Kidney capillary endothelial cell (primary cell): ENCODE results near the gene STN1.

Experiments
- DNase-seq: peaks from one replicate; pipeline ENCODE4 v3.0.0-alpha.2; 2018; ENCODE audit warnings: low spot score

STN1 gene

DNA sequence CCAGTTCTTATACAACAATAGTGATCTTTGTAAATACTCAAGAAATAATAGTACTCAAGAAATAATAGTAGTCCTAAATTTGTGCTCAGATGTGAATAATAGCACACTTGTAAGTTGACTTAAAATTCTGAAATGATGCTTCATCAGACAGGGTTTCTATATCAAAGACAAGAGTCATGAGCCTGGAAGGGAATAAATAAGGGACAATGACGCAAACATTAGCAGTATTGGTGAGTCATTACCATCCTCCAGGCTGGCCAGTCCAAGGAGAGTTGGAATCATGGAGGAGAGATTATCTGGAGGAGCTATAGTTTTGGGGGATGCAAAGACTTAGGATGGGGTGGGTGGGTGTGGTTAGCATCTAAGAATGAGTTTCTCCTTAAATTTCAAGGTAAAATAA lies 56.5 kb downstream of the STN1 start:
- no peak for DNase-seq

DNA sequence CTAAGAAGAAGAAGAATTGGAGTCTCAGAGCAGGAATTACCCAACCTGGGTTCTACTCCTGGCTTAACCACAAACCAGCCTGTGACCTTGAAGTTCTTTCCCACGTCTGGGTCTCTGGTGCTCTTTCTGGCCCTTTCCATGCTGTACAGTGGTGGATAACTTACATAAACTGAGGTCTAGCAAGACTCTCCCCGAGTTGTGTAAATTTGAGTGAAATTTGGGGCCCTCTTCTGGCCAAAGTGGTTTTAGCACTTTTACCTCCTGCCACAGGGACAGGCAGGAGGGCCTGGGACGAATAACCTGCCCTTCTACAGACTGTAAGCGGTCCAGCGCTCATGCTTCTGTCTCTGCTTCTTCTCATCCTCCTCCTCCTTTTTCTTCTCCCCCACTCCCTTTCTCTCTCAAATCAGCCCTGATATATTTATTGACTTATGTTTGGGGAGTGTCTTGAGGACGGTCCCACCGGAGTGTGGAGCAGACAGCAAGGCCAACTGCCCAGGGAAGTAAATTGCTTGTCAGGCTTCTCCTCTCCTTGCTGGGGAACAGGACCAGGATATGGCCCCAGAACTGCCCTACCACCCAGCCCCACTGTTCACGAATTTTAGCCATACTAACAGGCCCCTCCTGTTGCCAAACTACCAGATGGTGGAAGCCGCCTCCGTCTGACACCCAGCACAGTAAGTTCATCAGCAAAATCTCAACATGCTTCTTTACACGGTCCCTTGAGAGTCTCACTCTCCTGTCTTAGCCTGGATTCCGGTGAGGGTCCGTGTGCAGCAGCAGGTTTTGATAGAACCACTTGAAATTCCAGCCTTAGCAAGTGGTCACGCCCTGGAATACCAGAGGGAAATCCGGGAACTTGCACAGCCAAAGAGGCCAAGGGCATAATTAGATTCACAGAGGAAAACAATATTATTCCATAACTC lies 58.6 kb downstream of the STN1 start:
- DNase-seq, result peak; percentile 64

DNA sequence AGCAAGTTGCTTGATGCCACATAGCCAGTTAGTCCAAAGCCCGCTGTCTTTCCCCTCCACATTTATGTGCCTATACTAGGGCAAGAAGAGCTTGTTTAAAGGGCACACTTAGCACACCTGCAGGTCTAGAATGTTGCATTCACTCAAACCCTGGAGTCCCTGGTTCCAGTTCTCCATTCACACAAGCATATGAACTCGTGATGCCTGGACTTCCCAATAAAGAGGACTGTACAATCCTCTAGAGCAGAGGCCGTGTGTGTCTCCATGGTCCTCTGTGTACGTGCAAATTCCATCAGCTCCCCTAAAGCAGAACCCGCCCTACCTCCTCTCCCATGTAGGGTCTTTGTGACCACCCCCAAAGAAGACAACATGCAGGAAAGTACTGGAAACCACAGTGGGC lies 59.6 kb downstream of the STN1 start:
- DNase-seq, result no peak

DNA sequence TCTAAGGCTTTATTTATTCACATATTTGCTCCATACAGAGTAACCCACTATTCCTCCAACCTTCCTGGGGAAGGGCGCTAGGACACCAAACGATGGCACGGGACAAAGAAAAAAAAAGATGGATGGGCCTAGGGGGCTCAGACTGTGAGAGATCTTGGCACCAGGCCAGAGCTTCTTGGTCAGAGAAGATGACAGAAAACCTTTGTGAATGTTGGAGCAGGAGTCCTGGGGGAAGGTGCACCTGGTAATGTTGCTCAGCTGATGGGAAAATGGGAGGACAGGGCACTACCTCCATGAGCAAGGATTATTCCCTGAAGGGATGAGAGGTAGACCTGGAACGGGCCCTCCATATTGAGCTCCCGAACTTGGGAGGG lies 61.2 kb downstream of the STN1 start:
- DNase-seq, result no peak

DNA sequence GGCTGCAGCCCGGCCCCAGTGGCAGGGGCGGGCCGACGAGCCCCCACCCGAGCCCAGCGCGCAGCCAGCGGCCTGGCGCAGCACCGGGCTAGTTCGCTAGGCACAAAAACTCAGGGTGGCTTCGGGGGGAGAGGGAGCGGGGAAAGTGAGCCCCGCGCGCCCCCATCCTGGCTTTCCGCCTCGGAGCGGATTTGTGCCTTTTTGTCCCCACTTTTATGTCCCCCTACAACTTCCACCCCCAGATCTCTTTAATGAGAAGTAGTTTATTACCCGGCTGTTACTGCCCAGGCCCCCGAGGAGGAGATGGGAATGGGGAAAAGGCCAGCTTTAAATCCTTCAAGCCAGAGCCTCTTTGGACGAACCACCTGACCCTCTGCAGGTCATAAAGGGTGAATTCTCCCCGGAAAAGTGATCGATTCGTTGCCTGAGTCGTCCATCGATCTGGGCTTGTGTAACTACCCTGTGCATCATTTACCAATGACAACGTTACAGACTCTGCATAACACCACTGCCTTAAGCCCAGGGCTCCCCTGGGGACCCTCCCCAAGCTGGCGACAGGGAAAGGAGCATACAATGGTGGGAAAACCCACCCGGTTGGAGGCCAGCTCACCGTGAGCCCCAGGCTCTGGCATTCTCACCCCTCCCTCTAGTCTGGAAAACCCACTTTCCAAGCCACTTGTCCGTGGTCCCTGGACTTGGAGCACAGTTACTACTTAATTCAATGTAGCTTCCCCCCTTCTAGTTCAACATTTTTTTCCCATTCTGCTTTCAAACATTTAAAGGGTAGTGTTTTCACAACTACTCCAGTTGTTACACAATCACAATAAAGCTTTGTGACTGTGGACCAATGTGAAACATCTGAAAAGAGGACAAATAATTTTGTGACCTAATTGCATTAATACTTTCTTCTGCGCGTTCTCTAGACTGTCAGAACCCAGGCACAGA lies 61.9 kb downstream of the STN1 start:
- no peak for DNase-seq

DNA sequence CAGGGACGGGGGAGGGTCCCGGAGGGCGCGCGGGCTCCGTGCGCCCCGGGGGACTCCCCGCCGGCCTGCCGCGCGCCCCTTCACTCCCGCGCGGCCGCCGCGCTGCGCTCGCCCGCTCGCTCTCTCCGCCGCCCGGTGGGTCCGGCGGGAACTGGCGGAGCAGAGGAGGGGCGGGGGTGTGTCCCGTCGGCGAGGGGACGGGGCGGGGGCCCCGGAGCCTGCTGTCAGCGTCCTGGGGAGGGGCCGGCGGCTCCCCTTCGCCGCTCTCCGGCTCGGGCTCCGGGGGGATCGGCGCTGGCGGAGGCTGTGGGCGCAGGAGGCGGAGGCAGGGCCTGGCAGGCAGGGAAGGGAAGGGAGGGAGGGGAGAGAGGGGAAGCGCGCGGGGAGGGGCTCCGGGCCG lies 62.6 kb downstream of the STN1 start, which contains the start of gene SH3PXD2A:
Gene SH3PXD2A (minus strand): TSS at position 153 of the 400 bp plus-strand sequence. CDS start 310 bp downstream, outside the sequence.
- no peak for DNase-seq

DNA sequence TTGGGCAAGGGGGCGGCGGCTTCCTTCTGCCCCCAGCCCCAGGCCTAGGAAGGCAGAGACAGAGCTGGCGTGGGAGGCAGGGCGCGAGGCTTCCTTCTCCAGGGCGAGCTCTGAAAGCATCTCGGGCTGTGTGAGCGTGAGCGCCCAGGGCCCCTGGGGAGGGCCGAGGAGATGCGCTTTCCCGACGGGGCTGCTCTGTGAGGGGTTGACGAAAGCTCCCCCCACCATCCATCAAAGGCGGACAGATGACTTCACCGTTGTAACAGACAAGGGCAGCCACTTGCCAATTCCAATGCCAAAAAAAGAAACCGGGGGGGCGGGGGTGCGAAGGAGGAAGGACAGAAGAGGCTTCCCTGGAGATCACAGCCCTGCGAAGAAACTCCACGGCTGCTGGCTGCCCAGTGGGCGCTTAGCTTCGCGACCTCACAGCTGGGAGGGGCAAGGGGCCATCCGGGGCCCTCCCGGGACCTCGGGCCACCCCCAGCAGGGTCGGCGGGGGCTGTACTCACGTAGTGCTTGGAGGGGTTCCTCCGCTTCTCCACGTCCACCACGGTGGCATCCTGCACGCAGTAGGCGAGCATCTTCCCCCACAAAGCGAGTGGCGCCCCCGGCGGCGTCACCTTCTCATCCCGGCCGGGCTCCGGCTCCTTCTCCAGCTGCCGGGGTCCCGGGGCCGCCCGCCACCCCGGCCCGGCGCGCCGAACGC lies 63.1 kb downstream of the STN1 start:
- DNase-seq, result no peak

DNA sequence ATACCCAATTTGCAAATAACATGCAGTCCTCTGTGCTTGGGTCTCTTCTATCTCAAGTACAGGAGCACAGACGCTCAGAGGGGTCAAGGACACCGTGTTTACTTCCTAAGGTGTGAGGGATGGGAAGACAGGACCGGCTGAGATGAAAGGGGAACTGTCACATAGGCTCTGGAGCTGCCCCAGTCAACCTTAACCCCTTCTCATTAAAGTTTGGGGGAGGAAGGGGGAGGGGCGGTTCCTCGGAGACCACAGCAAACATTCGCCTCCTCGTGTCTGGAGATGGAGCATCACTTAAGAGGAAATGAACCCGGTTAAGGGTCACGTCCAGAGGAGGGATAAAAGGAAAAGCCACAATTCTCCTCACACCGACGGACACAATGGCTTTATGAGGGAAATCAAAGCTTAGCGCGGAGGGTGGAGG lies 63.7 kb downstream of the STN1 start:
- DNase-seq, result no peak

DNA sequence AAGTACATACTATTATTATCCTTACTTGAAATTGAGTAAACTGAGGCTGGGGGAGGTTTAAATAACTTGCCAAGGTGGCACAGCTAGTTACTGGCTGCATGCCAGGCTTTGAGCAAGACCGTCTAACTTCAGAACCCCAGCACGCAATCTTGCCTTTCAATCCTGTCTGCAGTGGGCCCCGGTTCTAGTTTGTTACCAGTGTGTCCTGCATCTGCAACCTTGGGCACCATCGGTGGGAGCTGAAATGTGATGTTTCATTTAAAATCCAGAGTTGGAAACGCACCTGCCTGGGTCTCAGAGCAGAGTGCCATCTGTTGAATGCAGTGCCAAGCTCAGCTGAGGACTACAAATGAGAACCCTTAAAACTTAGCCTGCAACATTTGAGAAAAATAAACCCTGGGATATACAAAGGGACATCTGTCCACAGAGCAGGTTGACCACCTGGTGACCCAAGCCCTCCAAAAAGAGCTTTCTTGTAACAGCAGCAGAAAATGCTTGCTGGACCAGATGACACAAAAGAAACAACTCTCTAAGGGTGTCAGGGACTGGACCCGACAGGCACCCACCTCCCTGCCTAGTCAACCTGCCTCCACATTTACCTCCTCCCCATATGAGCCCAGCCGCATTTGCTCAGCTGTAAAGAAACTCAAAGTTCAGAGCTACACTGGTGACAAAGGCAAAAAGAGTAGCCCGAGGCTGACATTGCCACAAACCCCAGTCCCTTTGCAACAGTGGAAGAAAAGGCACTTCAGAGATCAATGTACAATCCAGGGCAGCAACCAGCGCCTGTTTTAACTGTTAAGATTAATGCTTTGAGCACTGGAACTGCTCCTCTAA lies 64.3 kb downstream of the STN1 start:
- DNase-seq, result peak; percentile 30

DNA sequence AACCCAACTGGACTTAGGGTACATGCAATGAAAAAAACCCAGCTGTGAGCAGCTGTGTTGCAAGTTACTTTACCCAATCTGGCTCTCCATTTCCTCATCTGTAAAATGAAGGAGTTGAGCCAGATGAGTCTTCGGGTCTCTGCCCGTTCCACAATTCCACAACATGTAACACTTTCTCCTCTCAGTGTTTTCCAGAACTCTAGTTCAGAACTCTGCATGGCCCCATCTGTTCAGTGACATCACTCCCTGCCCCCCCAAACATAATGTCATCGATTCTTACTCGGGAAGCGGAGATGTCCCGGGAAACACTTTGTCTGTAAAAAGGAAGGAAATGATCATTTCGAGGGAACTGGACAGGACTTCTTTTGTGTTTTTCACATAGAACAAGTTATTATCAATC lies 65.1 kb downstream of the STN1 start:
- peak; percentile 40 for DNase-seq

DNA sequence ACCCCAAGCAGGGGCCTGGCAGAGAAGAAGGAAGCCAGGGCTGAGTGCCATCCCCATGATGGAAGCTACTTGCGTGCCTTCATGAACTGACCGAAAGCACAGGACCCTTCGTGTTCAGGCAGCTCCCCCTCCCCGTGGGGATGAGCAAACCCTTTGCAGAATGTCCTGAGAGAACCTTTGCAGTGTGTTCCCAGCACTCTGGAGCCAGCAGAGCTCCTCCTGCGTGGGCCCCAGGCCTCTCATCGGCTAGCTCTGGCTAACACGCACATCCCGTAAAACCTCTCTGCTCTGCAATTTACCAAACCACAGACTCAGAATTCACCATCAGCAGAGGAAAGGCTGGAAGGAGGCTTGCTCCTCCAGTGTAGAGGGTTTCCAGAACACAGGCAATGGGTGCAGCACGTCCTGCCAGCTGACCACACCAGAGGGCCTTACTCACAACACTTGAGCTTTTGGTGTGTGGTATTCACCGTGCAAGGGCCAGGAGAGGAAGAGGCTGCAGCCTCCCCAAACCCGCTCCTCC lies 65.7 kb downstream of the STN1 start:
- DNase-seq, result no peak

DNA sequence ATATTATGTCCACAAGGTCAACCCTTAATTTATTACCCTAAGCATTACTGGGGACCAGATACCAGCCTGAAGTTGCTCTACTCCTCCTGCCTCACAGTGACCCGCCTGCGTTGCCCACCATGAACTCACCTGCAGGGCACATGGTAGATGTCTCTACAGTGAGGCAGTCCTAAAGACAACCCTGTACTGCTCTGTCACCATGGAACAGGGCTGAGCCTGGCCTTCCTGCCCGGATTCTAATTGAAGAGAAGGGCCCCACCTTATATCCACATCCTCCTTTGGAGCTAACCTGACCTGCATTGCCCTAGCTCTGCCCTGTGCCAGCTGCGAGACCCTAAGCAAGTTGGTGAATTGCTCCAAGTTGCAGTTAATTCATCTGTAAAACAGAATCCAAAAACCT lies 66.7 kb downstream of the STN1 start:
- DNase-seq, result no peak

DNA sequence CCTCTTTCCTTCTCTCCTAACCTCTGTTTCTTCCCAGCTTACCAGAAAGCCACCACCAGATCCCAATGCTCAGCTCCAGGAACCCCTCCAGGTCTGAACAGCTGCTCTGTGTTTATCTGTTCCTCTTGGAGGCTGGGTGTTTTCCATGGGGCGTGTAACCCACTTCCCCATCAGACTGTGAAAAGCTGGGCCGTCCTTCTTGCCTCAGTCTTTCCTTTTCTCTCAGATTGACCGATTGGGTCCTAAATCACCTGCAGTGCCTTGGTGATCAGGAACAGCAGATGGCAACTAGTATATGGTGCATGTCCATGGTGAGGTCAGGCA lies 67.5 kb downstream of the STN1 start:
- DNase-seq, result no peak

DNA sequence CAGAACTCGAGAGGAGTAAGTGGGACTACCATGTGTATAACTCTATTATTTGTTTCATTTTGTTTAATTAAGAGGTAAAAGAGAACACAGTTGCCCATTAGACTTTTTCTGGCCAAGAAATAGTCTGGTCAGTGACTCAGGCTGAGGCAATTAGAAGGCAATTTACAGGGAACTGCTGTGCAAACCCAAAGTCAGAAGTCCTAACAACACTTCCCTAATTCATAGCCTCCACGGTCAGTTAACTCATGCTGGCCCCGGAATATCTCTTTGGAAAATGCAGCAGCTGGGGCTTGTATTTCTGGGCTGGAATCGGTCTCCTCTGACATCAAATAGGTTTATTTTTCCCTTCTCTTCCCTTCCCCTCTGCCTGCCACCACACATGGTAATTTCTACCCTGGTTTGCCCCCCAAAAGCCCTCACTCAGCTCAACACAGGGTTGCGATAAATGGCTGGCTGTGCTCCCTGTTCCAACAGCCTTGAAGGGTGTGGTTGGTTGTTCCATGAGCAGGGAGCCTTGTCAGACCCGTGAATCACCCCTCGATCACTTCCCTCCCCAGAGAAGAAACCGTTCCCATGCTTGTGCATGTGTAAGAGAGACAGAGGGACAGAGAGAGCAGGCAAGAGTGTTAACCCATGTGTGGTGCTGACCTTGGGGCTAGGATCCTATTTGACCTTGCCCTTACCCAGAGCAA lies 68.0 kb downstream of the STN1 start:
- DNase-seq, result peak; percentile 84

DNA sequence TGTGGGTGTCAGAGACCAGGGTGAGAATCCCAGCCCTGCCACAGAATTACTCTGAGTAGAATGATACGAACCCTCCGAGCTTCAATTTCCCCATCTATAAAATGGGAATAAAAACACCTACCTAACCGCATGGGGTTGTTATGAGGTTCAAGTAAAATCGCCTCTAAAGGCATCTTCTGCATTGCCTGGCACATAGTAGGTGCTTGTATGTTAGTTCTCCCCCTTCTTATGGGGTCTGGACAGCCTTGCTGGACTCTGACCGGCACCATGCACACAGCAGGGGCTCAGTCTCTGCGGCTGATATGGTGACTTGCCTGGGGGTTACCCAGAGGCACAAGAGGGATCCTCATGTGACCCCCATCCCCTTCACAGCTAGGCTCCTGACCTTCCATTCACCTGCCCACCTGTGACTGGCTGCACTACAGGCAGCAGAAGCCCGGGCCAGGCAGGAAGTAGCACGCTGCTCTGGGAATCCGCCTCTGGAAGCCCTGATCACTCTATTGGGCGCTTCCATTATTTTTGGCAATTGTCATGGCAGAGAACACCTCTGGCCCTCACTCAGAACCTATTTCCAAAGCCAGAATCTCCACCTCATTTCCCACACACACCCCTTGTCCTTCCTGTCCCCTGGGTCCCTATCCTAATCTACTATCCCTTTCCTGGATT lies 68.6 kb downstream of the STN1 start:
- DNase-seq, result no peak

DNA sequence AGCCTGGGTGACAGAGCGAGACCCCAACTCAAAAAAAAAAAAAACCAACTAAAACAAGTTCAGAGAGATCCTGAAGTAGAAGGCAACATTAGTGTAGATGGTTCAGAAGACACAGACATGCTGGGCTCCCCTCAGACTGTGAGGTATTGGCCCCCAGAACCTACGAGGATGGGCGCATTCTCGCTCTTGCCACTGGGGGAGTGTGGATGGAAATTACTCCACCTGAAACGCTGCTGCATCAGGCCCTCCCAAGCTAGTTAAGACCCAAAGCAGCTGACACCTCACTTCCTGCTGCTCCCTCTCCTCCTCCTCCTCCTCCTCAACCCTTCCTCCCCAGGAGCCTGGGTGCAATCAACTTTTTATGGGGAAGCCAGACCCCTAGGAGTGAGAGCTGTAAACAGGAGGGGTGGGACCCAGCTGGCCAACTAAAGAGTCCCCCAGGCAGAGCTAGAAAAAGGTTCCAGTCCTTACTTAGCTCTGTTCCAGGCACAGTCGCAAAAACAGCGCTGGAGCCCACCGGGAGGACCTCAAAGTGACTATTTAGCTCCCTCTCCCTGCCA lies 70.0 kb downstream of the STN1 start:
- DNase-seq, result no peak

DNA sequence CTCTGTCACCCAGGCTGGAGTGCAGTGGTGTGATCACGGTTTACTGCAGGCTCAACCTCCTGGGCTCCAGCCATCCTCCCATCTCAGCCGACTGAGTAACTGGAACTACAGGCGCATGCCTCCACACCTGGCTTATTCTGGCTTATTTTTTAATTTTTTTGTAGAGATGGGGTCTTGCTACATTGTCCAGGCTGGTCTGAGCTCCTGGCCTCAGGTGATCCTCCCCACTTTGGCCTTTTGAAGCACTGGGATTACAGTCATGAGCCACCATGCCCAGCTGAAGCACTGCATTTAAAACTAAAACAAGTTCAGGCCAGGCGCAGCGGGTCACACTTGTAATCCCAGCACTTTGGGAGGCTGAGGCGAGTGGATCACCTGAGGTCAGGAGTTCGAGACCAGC lies 70.6 kb downstream of the STN1 start:
- no peak for DNase-seq

DNA sequence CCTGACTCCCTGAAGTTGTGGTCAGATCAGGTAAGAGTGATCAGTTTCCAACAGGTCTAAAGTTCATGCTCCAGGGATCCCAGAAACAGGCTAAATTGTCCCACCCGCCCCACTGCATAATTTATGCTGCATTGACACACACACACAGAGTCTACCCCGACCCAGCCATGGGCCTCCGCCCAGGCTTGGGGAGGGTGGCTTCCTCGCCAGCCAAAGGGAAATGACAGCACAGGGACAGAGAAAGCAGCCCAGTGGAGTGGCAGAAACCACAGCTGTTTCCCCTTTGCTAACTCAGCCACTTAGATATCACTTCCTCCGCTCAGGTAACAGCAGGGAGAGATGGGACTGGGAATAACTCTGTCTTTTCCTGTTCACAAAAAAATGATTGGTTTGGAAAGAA lies 72.0 kb downstream of the STN1 start:
- peak; percentile 78 for DNase-seq

DNA sequence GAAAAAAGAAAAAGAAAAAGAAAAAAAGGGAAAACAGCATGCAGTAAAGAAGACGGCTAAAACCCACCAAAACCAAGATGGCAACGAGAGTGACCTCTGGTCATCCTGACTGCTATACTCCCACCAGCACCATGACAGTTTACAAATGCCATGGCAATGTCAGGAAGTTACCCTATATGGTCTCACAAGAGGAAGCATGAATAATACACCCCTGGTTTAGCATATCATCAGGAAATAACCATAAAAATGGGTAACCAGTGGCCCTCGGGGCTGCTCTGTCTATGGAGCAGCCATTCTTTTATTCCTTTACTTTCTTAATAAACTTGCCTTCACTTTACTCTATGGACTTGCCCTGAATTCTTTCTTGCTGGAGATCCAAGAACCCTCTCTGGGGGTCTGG lies 72.6 kb downstream of the STN1 start:
- DNase-seq, result peak; percentile 77
